ENCODE results near the gene GARRE1. TPM values are rescaled to one million over a fixed set of nuclear protein-coding genes. Genes with fewer than 3 reads are reported as not detected.

Gene GARRE1
- total RNA-seq, 2 experiments from 2014 or later: 69.7 to 72.0 TPM

- no peak overlapping the region for H3K4me3 ChIP-seq (ENCODE audit: low read length)
- no peaks in the 10 kb centered on the region for H3K27me3 ChIP-seq (ENCODE audit: control insufficient read depth in 1 of 2, insufficient read depth in 2 of 2, low read length in 2 of 2)
- ChIA-PET CTCF (interaction anchor here (1.4 kb wide), 1 partner anchor 42 kb away, joined by 3 read pairs; no protein-coding TSS in a partner anchor), POLR2A (interaction anchor here (0.6 to 1.9 kb wide), 3 partner anchors 34 to 85 kb away, joined by 3 to 4 read pairs (median 3); no protein-coding TSS in a partner anchor)
- H3K27me3 Mint-ChIP-seq: no peaks in the 10 kb centered on the region
- TF ChIP-seq, protein P1, sequence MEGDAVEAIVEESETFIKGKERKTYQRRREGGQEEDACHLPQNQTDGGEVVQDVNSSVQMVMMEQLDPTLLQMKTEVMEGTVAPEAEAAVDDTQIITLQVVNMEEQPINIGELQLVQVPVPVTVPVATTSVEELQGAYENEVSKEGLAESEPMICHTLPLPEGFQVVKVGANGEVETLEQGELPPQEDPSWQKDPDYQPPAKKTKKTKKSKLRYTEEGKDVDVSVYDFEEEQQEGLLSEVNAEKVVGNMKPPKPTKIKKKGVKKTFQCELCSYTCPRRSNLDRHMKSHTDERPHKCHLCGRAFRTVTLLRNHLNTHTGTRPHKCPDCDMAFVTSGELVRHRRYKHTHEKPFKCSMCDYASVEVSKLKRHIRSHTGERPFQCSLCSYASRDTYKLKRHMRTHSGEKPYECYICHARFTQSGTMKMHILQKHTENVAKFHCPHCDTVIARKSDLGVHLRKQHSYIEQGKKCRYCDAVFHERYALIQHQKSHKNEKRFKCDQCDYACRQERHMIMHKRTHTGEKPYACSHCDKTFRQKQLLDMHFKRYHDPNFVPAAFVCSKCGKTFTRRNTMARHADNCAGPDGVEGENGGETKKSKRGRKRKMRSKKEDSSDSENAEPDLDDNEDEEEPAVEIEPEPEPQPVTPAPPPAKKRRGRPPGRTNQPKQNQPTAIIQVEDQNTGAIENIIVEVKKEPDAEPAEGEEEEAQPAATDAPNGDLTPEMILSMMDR (IDR thresholded peaks at IDR 0.05): no peak
- H3K9me3 ChIP-seq (ENCODE audit: control insufficient read depth in 1 of 2, insufficient read depth in 1 of 2, low read length in 2 of 2): no peaks in the 10 kb centered on the region
- peaks cover 5% of the 10 kb centered on the region for H3K9me3 Mint-ChIP-seq
- H3K36me3 Mint-ChIP-seq (ENCODE audit: low read depth): peaks cover 39% of the 10 kb centered on the region
- H3K27ac Mint-ChIP-seq: peak overlapping the region; percentile 95
- peaks cover 89% of the 10 kb centered on the region for H3K4me1 Mint-ChIP-seq (ENCODE audit: low read depth)
- DNase-seq: no peak
- intact Hi-C loops (cut with DNase I, micrococcal nuclease): loop anchor here in 1 of 2 experiments (5.0 kb wide), 1 partner anchor 33 kb away; no protein-coding TSS in a partner anchor
- no peak for ATAC-seq (ENCODE audit: poor library complexity)
- H3K4me1 ChIP-seq (ENCODE audit: insufficient read depth, low read length): peaks cover 74% of the 10 kb centered on the region
- H3K36me3 ChIP-seq (ENCODE audit: insufficient read depth, low read length): peaks cover 5% of the 10 kb centered on the region
- peak overlapping the region; percentile 56 for H3K4me3 Mint-ChIP-seq
- H3K27ac ChIP-seq (ENCODE audit: low read depth in 1 of 2, low read length in 2 of 2): peak overlapping the region in 1 of 2 donors; percentile 2
Measured at GRCh38 chr19:34274284-34274826, 20.0 kb downstream of the GARRE1 start.

DNA sequence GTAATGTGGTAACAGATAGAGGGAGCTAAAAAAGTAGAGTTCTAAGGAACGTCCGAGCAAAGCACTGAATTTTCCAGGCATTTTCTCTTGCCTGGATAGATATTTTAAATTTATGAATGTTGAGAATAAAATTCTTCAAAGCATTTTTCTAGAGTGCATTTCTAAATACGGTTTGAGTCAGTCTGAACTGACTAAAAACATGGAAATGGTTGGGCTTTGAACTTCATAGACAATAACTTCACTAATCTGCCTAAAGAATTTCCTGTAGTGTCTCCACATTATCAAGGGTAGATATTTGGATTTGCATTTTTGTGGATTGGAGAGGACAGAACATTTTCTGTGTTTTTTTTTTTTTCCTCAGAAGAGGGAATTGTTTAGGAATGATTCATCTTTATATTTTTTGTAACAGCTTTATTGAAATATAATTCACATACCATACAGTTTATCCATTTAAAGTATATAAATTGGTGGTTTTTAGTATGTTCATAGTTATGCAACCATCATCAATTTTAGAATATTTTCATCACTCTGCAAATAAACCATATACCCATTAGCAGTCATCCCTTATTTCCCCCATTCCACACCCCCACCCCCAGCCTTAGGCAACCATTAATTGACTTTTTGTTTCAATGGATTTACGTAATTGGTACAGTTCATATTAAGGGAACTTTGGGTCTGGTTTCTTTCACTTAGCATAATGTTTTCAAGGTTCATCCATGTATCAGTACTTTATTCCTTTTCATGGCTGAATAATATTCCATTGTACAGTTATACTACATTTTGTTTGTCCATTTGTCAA, 20.7 kb downstream of the GARRE1 start:
- Mint-ChIP-seq H3K4me3 (peak overlapping the region; percentile 56), H3K9me3 (peaks cover 5% of the 10 kb centered on the region), H3K36me3 (ENCODE audit: low read depth) (peaks cover 39% of the 10 kb centered on the region), H3K27me3 (no peaks in the 10 kb centered on the region), H3K27ac (peak overlapping the region; percentile 95), H3K4me1 (ENCODE audit: low read depth) (peaks cover 86% of the 10 kb centered on the region)
- ChIA-PET POLR2A (interaction anchor here (0.6 to 1.9 kb wide), 3 partner anchors 33 to 85 kb away, joined by 3 to 4 read pairs (median 3); no protein-coding TSS in a partner anchor), CTCF (interaction anchor here (1.4 kb wide), 1 partner anchor 42 kb away, joined by 3 read pairs; no protein-coding TSS in a partner anchor)
- DNase-seq: no peak
- TF ChIP-seq, protein P1 (IDR thresholded peaks at IDR 0.05): no peak
- ATAC-seq (ENCODE audit: poor library complexity): no peak
- H3K27ac ChIP-seq (ENCODE audit: low read depth in 1 of 2, low read length in 2 of 2): peak overlapping the region in 1 of 2 donors; percentile 2
- peaks cover 67% of the 10 kb centered on the region for H3K4me1 ChIP-seq (ENCODE audit: insufficient read depth, low read length)
- peaks cover 5% of the 10 kb centered on the region for H3K36me3 ChIP-seq (ENCODE audit: insufficient read depth, low read length)
- intact Hi-C loops (cut with DNase I, micrococcal nuclease): loop anchor here in 1 of 2 experiments (5.0 kb wide), 1 partner anchor 32 kb away; no protein-coding TSS in a partner anchor
- no peaks in the 10 kb centered on the region for H3K9me3 ChIP-seq (ENCODE audit: control insufficient read depth in 1 of 2, insufficient read depth in 1 of 2, low read length in 2 of 2)
- H3K4me3 ChIP-seq (ENCODE audit: low read length): no peak overlapping the region
- no peaks in the 10 kb centered on the region for H3K27me3 ChIP-seq (ENCODE audit: control insufficient read depth in 1 of 2, insufficient read depth in 2 of 2, low read length in 2 of 2)

DNA sequence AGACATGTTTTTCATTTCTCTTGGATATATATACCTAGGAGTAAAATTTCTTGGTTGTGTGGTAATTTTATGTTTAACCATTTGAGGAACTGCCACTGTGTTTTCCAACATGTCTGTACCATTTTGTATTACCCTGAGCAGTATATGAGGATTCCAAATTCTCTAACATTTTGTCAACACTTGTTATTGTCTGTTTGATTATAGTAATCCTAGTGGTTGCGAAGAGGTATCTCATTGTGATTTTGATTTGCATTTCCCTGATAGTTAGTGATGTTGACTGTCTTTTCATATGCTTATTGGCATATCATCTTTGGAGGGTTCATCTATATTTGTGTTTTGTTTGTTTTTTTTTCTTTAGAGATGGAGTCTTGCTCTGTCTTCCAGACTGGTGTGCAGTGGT, 21.4 kb downstream of the GARRE1 start:
- Histone ChIP-seq H3K27ac (ENCODE audit: low read depth in 1 of 2, low read length in 2 of 2) (no peak overlapping the region), H3K4me1 (ENCODE audit: insufficient read depth, low read length) (peaks cover 61% of the 10 kb centered on the region), H3K4me3 (ENCODE audit: low read length) (no peak overlapping the region), H3K36me3 (ENCODE audit: insufficient read depth, low read length) (peaks cover 5% of the 10 kb centered on the region), H3K9me3 (ENCODE audit: control insufficient read depth in 1 of 2, insufficient read depth in 1 of 2, low read length in 2 of 2) (no peaks in the 10 kb centered on the region), H3K27me3 (ENCODE audit: control insufficient read depth in 1 of 2, insufficient read depth in 2 of 2, low read length in 2 of 2) (no peaks in the 10 kb centered on the region)
- no peak for ATAC-seq (ENCODE audit: poor library complexity)
- DNase-seq: no peak
- peak overlapping the region; percentile 23 for H3K4me3 Mint-ChIP-seq
- TF ChIP-seq, protein P1 (IDR thresholded peaks at IDR 0.05): no peak
- intact Hi-C loops (cut with DNase I, micrococcal nuclease): no loop called here
- peaks cover 5% of the 10 kb centered on the region for H3K9me3 Mint-ChIP-seq
- H3K4me1 Mint-ChIP-seq (ENCODE audit: low read depth): peaks cover 86% of the 10 kb centered on the region
- H3K36me3 Mint-ChIP-seq (ENCODE audit: low read depth): peaks cover 41% of the 10 kb centered on the region
- peak overlapping the region; percentile 61 for H3K27ac Mint-ChIP-seq
- CTCF ChIA-PET: interaction anchor here (1.4 kb wide), 1 partner anchor 41 kb away, joined by 3 read pairs; no protein-coding TSS in a partner anchor
- POLR2A ChIA-PET: no interaction called here
- H3K27me3 Mint-ChIP-seq: no peaks in the 10 kb centered on the region

All from CD4-positive, alpha-beta T cell (primary cell).